Psoas muscle (tissue), 8 donors: Measurements from ENCODE around the gene SIGLEC7. TPM values are rescaled to one million over a fixed set of nuclear protein-coding genes. Genes with fewer than 3 reads are reported as not detected.

Source experiments
- ATAC-seq, 4 donors: fragments of 200-7000 bp; cut with Tn5 transposase; one replicate each; pipeline ENCODE4 v1.9.1; 2020; ENCODE audit warnings: moderate library complexity in 3 of 4, mild to moderate bottlenecking in 2 of 4
- DNase-seq, 2 donors: peaks; one replicate each; pipeline ENCODE4 v3.0.0-alpha.2; 2020
- H3K27ac ChIP-seq: fragments of 200-600 bp; one replicate; pipeline ENCODE4 v1.8.0; 2022
- H3K27me3 ChIP-seq, 3 donors: fragments of 200-600 bp in 1 of 3; one replicate each; pipeline versions ENCODE4 v1.6.1 to v1.8.0; 2013 to 2022; ENCODE audit warnings: low read length in 2 of 3, mild to moderate bottlenecking in 2 of 3, moderate library complexity in 1 of 3; ENCODE audit not compliant: insufficient read depth in 3 of 3
- H3K36me3 ChIP-seq, 2 donors: fragments of 200-600 bp in 1 of 2; one replicate each; pipeline versions ENCODE4 v1.6.1 to v1.8.0; 2013 to 2022; ENCODE audit warnings: low read depth in 1 of 2, mild to moderate bottlenecking in 1 of 2, moderate library complexity in 1 of 2; ENCODE audit not compliant: insufficient read depth in 1 of 2
- H3K4me1 ChIP-seq: fragments of 200-600 bp; one replicate; pipeline ENCODE4 v1.8.0; 2022
- H3K4me3 ChIP-seq: fragments of 200-600 bp; one replicate; pipeline ENCODE4 v1.8.0; 2022; ENCODE audit warnings: mild to moderate bottlenecking
- H3K9me3 ChIP-seq: fragments of 200-600 bp; one replicate; pipeline ENCODE4 v1.8.0; 2022
- CTCF ChIP-seq: fragments of 200-600 bp; IDR thresholded peaks from one replicate; pipeline ENCODE4 v1.8.0; 2022; ENCODE audit warnings: antibody characterized with exemption
- WGBS, 3 donors: extraction: QIAGEN DNeasy Blood & Tissue Kit; methylation state at CpG; one replicate each; pipeline versions ENCODE4 v1.1.6 to v1.1.7; 2013; 5-methylcytosine and 5-hydroxymethylcytosine counted together
- intact Hi-C, 2 donors: fragments of 100-400 bp; cut with DNase I; formaldehyde crosslinking; loops; one replicate each; pipeline versions ENCODE4 v1.11.0 to v1.14.2; 2022
- polyA plus RNA-seq, 3 donors: library from polyadenylated mRNA; stranded (reverse); fragments of 200-250 nt; gene quantifications; one replicate each; pipeline ENCODE4 v1.2.3, GENCODE V29; 2013
- total RNA-seq, 4 donors: library from RNA; stranded (reverse); fragmentation: NEBNext Ultra II Directional in 2 of 4; extraction: Animal tissue kit (Norgen Biotek cat#: 25700) in 2 of 4; gene quantifications; one replicate each; pipeline versions ENCODE4 v1.2.1 to v1.2.4, GENCODE V29; 2021 to 2023
- donor health status: healthy with polysubstance abuse.
- donor health status: DM: no; HTN: no; CAD: no; lungs with moderate emphysema.
- donor health status: Bipolar disorder and iron deficiency.
- donor health status: healthy.
- donor health status: DM: yes; HTN: yes; CAD: no.
- donor health status: DM: no; HTN: no; CAD: no.
- donor health status: DM: no; HTN: no; CAD: no.
- donor health status: DM: yes; HTN: yes; CAD: no.

SIGLEC7 gene
- total and polyA plus RNA-seq, 7 donors, result 0.08 to 0.82 (median 0.50) TPM; not detected in 1

- no peak overlapping the region for H3K27ac ChIP-seq
- H3K9me3 ChIP-seq, result no peaks in the 10 kb centered on the region
- ATAC-seq (no peak), DNase-seq (no peak)
- intact Hi-C loops, result no loop called here
- no peak for TF ChIP-seq CTCF
- H3K4me1 ChIP-seq, result no peaks in the 10 kb centered on the region
- H3K27me3 ChIP-seq, result peaks cover 0 to 3% (median 2%) of the 10 kb centered on the region in 3 donors
- H3K4me3 ChIP-seq, result no peak overlapping the region
- WGBS, 3 donors, result 65 to 75% (median 66%) methylated on average over 2 of the region's 2 CpGs
- no peaks in the 10 kb centered on the region for H3K36me3 ChIP-seq
Observed at GRCh38 chr19:51188227-51188559, 46.1 kb downstream of the SIGLEC7 start.

- Histone ChIP-seq H3K9me3 (no peaks in the 10 kb centered on the region), H3K27ac (no peak overlapping the region), H3K4me1 (no peaks in the 10 kb centered on the region), H3K36me3 (no peaks in the 10 kb centered on the region), H3K27me3 (no peaks in the 10 kb centered on the region), H3K4me3 (no peak overlapping the region)
- no peak for TF ChIP-seq CTCF
- intact Hi-C loops, result no loop called here
- DNase-seq, result no peak
- 82 to 84% (median 83%) methylated on average over 9 of the region's 9 CpGs for WGBS, 3 donors
- ATAC-seq, result no peak
Observed at GRCh38 chr19:51192689-51193088, 50.6 kb downstream of the SIGLEC7 start.

- intact Hi-C loops, result no loop called here
- Histone ChIP-seq H3K9me3 (no peaks in the 10 kb centered on the region), H3K36me3 (no peaks in the 10 kb centered on the region), H3K27ac (no peak overlapping the region), H3K4me3 (no peak overlapping the region), H3K4me1 (no peaks in the 10 kb centered on the region), H3K27me3 (no peaks in the 10 kb centered on the region)
- WGBS, 3 donors, result 56 to 58% (median 56%) methylated on average over 20 to 21 of the region's 21 CpGs
- no peak for TF ChIP-seq CTCF
- no peak for DNase-seq
- no peak for ATAC-seq
Observed at GRCh38 chr19:51194527-51195315, 52.6 kb downstream of the SIGLEC7 start.

GRCh38 chr19:51195316-51195586 lies 53.1 kb downstream of the SIGLEC7 start:
- H3K27ac ChIP-seq, result no peak overlapping the region
- no peak for TF ChIP-seq CTCF
- H3K27me3 ChIP-seq, result no peaks in the 10 kb centered on the region
- H3K36me3 ChIP-seq, result no peaks in the 10 kb centered on the region
- no peaks in the 10 kb centered on the region for H3K4me1 ChIP-seq
- 84 to 89% (median 84%) methylated on average over 9 of the region's 9 CpGs for WGBS, 3 donors
- no peaks in the 10 kb centered on the region for H3K9me3 ChIP-seq
- intact Hi-C loops, result no loop called here
- no peak overlapping the region for H3K4me3 ChIP-seq
- ATAC-seq (no peak), DNase-seq (no peak)

- intact Hi-C loops, result no loop called here
- no peaks in the 10 kb centered on the region for H3K4me1 ChIP-seq
Observed at GRCh38 chr19:51195616-51196015, 53.5 kb downstream of the SIGLEC7 start.

More at GRCh38 chr19:51195616-51196015, 53.5 kb downstream of the SIGLEC7 start:
- WGBS, 3 donors, result 85 to 86% (median 85%) methylated on average over 10 of the region's 10 CpGs
- H3K27ac ChIP-seq, result no peak overlapping the region
- no peak overlapping the region for H3K4me3 ChIP-seq
- DNase-seq (no peak), ATAC-seq (no peak)
- no peaks in the 10 kb centered on the region for H3K36me3 ChIP-seq
- no peaks in the 10 kb centered on the region for H3K9me3 ChIP-seq
- H3K27me3 ChIP-seq, result no peaks in the 10 kb centered on the region
- no peak for TF ChIP-seq CTCF
